Motor neuron (in vitro differentiated cells): Measurements from ENCODE around the gene MMRN2. TPM values are rescaled to one million over a fixed set of nuclear protein-coding genes. Genes with fewer than 3 reads are reported as not detected.
"Not testable (repeated sequence)": the region's sequence is repeated elsewhere in the genome, so short reads cannot be mapped to it uniquely, and the experiment has no call there.

Experiments
- ATAC-seq, 8 experiments: fragments of 200-7000 bp; cut with Tn5 transposase; replicated peaks in 6 of 8; 2 replicates each; pipeline ENCODE4 v1.8.0; 2021; ENCODE audit warnings: mild to moderate bottlenecking in 8 of 8, moderate library complexity in 8 of 8
- H3K27ac ChIP-seq, 2 donors: fragments of 250-450 bp; sonication (Bioruptor Pico); 2 replicates each; pipeline ENCODE4 v1.9.0; 2021; ENCODE audit warnings: antibody characterized with exemption in 2 of 2, mild to moderate bottlenecking in 2 of 2, moderate library complexity in 1 of 2
- H3K4me1 ChIP-seq, 2 donors: fragments of 250-450 bp; sonication (Bioruptor Pico); replicated peaks in 1 of 2; 2 replicates each; pipeline ENCODE4 v1.6.1; 2021; ENCODE audit warnings: antibody characterized with exemption in 2 of 2, mild to moderate bottlenecking in 2 of 2, moderate library complexity in 1 of 2
- H3K4me3 ChIP-seq, 5 donors: fragments of 250-450 bp; sonication (Bioruptor Pico); 2 replicates each; pipeline ENCODE4 v1.9.0; 2021; ENCODE audit warnings: antibody characterized with exemption in 5 of 5, mild to moderate bottlenecking in 5 of 5, moderate library complexity in 4 of 5
- WGBS, 10 experiments: fragments of 450-650 bp; shearing (Covaris generic); methylation state at CpG; one replicate each; pipeline ENCODE4 v1.0.0; 2022; 5-methylcytosine and 5-hydroxymethylcytosine counted together
- in situ Hi-C, 9 experiments: fragments of 400-800 bp; cut with MboI; loops; one replicate each; pipeline ENCODE4 v1.15.0; 2021; ENCODE audit warnings: low sequenced_read_pairs in 9 of 9, low pct_unique_long_range_greater_than_20kb in 2 of 9; ENCODE audit not compliant: unreplicated experiment in 9 of 9
- total RNA-seq, 8 experiments: library from RNA; unstranded; fragments of 300-600 nt; gene quantifications; 2 replicates each; pipeline versions ENCODE4 v1.2.3 to v1.2.4, GENCODE V29; 2022

Gene MMRN2
- total RNA-seq, 8 experiments from 2014 or later: 0.86 to 26.6 (median 3.0) TPM

DNA sequence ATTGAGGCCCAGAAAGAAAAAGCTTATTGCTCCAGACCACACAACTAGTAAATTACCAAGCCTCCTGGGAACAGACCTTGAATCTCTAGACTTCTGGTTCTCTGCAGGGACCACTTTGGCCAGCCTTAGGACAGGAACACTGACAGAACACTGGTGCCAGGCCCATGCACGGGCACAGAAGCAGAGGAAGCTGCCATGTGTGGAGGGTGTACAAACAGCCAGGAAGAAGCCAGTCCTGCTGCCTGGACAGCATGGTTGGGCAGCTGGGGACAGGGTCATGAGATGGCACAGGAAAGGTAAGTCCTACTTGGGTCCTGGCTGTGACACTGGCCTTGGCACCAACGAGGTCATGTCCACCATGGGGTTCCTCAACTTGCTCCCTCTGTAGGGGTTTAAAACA lies 19.2 kb downstream of the MMRN2 start:
- no peak overlapping the region for H3K27ac ChIP-seq
- no peak for ATAC-seq
- H3K4me3 ChIP-seq: no peak overlapping the region
- WGBS, 10 experiments: 60 to 100% (median 88%) methylated on average over 1 to 2 of the region's 2 CpGs; no CpG with 5 or more reads in 3 of the 10 experiments
- H3K4me1 ChIP-seq: peaks cover 0 to 5% of the 10 kb centered on the region in 2 donors
- in situ Hi-C loops: loop anchor here in 2 of 9 experiments (25.0 kb wide), 1 partner anchor 124 kb away; no protein-coding TSS in a partner anchor

DNA sequence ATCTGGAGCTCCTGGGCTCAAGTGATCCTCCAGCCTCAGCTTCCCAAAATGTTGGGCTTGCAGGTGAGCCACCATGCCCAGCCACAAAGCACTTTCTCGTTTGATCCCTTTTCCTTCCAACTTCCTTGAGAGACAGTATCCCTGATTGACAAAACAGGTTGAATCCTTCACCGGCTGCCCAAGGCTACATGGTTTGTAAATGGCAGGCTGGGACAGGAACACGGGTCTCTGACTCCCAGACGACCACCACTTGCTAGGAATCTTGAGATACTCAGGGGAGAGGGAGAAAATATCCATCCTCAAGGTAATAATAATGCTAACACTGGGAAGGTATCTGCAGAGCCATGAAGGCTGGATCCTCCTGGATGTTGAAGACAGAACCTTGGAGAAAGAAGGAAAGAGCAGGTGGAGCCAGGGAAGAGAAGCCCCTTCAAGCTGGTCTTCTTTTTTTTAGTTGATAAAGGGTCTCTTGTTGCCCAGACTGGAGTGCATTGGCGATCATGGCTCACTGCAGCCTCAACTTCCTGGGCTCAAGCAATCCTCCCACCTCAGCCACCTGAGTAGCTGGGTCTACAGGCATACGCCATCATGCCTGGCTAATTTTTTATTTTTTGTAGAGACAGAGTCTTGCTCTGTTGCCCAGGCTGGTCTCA lies 19.8 kb downstream of the MMRN2 start:
- Histone ChIP-seq H3K4me1 (peaks cover 0 to 5% of the 10 kb centered on the region in 2 donors), H3K4me3 (no peak overlapping the region), H3K27ac (no peak overlapping the region)
- in situ Hi-C loops: loop anchor here in 2 of 9 experiments (25.0 kb wide), 1 partner anchor 125 kb away; no protein-coding TSS in a partner anchor
- WGBS, 10 experiments: 38 to 100% (median 92%) methylated on average over 2 to 5 of the region's 6 CpGs; no CpG with 5 or more reads in 2 of the 10 experiments
- no peak for ATAC-seq

DNA sequence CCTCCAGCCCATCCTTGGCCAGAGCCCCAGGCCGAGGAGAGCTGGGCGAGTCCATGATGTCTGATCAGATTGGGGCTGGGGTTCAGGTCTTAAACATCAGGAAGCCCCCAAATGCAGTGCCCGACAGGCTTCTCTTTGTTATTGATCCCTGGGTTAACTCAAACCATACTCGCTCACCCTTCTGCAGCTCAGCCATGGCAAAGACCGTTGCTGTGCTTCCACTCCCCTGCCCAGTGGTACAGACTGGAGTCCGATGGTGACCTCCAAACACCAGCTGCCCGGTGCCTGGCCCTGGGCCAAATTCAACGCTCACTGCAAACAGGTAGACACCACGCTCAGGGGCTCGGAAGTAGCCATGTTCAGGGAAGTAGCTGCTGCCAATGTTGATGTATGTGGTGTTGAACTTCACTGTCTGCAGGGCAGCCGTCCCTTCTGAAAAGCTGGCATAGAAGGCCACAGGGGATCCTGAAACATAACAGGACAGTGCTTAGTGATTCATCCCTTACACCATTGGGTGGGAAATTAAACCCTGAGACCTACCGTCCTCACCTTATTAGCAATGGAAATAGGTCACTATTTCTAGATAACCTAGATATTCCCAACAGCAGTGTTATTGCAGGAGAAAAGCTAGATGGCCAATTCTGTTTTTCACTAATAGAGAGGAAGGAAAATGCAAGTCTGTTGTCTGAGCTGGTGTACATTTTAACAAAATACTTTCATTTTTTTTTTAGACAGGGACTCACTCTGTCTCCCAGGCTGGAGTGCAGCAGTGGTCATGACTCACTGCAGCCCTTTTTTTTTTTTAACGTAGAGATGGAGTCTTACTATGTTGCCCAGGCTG lies 20.5 kb downstream of the MMRN2 start:
- H3K4me1 ChIP-seq: peaks cover 0 to 5% of the 10 kb centered on the region in 2 donors
- ATAC-seq: peak in 2 of 8 experiments; percentile 5 to 33
- no peak overlapping the region for H3K27ac ChIP-seq
- no peak overlapping the region for H3K4me3 ChIP-seq
- in situ Hi-C loops: loop anchor here in 2 of 9 experiments (25.0 kb wide), 1 partner anchor 125 kb away; no protein-coding TSS in a partner anchor
- 0 to 88% (median 83%) methylated on average over 2 to 9 of the region's 13 CpGs; no CpG with 5 or more reads in 6 of the 10 experiments for WGBS, 10 experiments

DNA sequence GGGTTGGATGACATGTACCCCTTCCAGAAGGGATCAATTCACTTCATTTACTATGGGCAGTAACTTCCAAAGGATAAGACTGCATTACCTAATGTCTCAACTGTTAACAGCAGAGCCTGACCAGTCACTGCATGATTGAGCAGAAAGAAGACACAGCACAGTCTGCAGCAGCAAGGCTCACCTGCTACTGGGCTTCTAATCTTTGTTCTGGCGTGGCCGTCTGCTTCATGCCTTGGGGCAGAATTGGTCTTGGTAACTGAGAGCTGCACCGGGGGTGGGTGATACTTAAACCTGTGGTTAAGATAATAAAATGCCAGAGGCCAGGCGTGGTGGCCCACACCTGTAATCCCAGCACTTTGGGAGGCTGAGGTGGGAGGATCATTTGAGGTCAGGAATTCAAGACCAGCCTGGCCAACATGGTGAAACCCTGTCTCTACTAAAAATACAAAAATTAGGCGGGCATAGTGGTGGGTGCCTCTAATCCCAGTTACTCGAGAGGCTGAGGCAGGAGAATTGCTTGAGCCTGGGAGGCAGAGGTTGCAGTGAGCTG lies 23.2 kb downstream of the MMRN2 start:
- H3K27ac ChIP-seq, H3K4me1 ChIP-seq, H3K4me3 ChIP-seq, ATAC-seq: not testable (repeated sequence)
- 20 to 96% (median 83%) methylated on average over 1 to 4 of the region's 6 CpGs; no CpG with 5 or more reads in 3 of the 10 experiments for WGBS, 10 experiments
- in situ Hi-C loops: loop anchor here in 2 of 9 experiments (25.0 kb wide), 1 partner anchor 128 kb away; no protein-coding TSS in a partner anchor

DNA sequence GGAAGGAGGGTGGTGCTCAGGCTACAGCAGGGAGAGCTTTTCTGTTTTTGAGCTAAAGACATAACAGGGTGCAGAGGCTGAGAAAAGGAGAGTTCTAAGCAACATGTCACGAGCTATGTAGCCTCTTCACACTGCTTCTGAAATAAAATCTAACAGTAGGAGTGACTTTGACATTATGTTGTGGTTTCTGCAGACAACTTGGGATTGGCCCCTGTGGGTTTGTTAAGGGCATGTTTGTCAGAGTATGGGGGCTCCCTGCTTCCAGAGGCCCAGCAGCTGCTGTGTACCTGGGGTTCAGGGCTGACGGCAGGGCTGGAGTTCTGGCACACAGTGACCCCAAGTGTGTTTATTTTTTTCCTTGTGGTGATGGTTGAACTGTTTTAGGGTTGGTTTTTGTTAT lies 24.7 kb downstream of the MMRN2 start:
- no peak overlapping the region for H3K27ac ChIP-seq
- 75 to 100% (median 100%) methylated on average over 1 to 2 of the region's 2 CpGs; no CpG with 5 or more reads in 5 of the 10 experiments for WGBS, 10 experiments
- ATAC-seq: no peak
- in situ Hi-C loops: loop anchor here in 2 of 9 experiments (25.0 kb wide), 1 partner anchor 130 kb away; no protein-coding TSS in a partner anchor
- H3K4me3 ChIP-seq: no peak overlapping the region
- H3K4me1 ChIP-seq: no peaks in the 10 kb centered on the region

DNA sequence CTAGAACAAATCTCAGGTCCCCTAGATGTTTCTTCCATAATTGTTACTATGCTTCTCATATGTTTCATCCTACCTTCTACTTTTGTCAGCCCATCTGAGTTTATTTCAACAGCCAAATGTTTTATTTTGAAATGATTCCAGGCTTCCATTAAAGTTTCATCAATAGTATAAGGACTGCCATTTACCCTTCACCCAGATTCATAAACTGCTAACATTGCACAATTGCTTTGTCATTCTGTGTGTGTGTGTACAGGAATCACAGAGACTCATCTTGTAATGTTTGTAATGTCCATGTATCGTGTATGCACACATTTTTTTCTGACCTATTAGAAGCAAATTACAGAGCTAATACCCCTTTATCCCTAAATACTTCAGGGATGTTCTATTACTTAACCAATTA lies 25.5 kb downstream of the MMRN2 start:
- ATAC-seq: peak in 1 of 8 experiments; percentile 23
- no peaks in the 10 kb centered on the region for H3K4me1 ChIP-seq
- in situ Hi-C loops: loop anchor here in 2 of 9 experiments (25.0 kb wide), 1 partner anchor 130 kb away; no protein-coding TSS in a partner anchor
- H3K27ac ChIP-seq: no peak overlapping the region
- no peak overlapping the region for H3K4me3 ChIP-seq
- 17 to 100% (median 89%) methylated on average over 1 of the region's 1 CpG; no CpG with 5 or more reads in 3 of the 10 experiments for WGBS, 10 experiments

DNA sequence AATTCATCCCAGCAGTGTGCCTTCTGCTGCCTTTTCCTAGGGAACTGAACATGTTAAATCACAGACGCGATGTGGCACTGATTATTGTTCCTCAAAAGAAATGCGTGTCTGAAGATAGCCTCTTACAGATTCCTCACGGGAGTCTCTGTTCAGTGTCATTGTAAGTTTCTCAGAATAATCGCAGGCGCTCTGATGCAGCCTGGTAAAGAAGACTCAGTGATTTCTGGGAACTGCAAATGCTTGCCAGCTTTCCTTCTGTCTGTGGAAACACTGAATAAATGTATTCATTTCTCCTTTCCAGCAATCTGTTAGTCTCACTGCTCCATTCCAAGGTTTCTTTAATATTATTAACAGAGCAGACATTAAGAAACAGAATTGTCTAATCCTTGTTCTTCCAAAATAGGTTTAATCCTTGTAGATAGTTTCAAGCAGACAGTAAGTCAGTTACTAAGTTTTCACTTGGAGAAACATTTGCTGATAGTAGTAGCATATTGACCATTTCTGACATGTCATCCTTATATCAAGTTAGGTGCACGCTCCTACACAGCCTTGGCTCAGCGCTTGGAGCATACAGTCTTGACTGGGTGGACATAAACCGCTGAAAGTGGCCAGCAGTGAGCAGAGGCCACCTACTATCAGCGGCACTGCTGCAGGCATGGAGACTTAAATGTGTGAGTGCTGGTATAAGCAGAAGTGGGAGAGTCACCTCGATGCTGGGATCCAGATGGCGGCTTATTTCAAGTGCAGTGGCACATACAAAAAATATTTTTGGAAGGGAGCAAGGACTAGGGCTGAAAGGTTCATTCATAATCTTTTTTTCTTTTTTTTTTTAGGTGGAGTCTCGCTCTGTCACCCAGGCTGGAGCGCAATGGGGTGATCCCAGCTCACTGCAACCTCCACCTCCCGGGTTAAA lies 27.7 kb downstream of the MMRN2 start:
- Histone ChIP-seq H3K4me3 (no peak overlapping the region), H3K4me1 (no peaks in the 10 kb centered on the region), H3K27ac (no peak overlapping the region)
- in situ Hi-C loops: loop anchor here in 2 of 9 experiments (25.0 kb wide), 1 partner anchor 133 kb away; no protein-coding TSS in a partner anchor
- peak in 3 of 8 experiments; percentile 29 to 63 (median 34) for ATAC-seq
- 53 to 97% (median 81%) methylated on average over 4 to 13 of the region's 15 CpGs; no CpG with 5 or more reads in 1 of the 10 experiments for WGBS, 10 experiments

DNA sequence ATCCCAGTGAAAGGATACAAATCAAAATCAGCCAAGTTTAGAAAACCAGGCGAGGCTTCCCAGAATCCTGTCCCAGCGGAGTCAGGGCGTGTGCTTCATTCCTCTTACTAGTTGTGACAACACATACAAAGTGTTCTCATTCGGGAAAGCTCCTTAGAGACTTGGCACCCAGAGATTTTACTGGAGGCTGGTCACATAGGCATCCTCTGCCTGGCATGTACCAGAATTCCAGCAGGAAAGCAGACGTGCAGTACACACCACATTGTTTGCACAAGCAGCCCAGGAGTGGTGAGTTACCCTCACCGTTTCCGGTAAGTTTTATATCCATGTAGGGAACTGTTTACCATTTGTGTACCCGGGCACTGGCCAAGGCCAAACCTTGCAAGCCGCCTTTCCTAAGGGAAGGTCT lies 34.9 kb downstream of the MMRN2 start:
- Histone ChIP-seq H3K4me1 (no peaks in the 10 kb centered on the region), H3K27ac (no peak overlapping the region), H3K4me3 (no peak overlapping the region)
- WGBS, 10 experiments: 90 to 100% (median 94%) methylated on average over 2 to 8 of the region's 9 CpGs; no CpG with 5 or more reads in 3 of the 10 experiments
- in situ Hi-C loops: loop anchor here in 1 of 9 experiments (25.0 kb wide), 1 partner anchor 210 kb away; no protein-coding TSS in a partner anchor
- no peak for ATAC-seq

DNA sequence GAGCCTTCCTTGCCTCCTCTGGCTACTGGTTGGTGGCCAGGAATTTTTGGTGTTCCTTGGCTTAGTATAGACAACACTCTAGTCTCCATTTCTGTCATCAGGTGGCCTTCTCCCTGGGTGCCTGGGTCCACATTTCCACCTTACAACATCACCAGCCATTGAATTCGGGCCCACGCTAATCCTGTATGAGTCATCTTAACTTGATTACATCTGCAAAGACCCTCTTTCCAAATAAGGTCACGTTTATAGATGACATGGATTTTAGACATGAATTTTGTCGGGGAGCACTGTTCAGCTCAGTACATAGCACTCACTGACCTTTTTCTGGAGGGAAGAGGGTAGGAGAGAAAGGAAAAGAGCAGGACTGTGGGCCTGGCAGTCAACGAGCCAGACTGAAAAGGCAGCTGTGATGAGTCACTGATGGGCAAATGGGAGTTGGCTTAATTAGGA lies 39.4 kb downstream of the MMRN2 start:
- no peak overlapping the region for H3K4me3 ChIP-seq
- in situ Hi-C loops: loop anchor here in 1 of 9 experiments (25.0 kb wide), 1 partner anchor 206 kb away; no protein-coding TSS in a partner anchor
- H3K4me1 ChIP-seq: no peaks in the 10 kb centered on the region
- peak in 4 of 8 experiments; percentile 24 to 62 (median 48) for ATAC-seq
- WGBS, 10 experiments: 0 to 100% (median 77%) methylated on average over 1 to 5 of the region's 5 CpGs; no CpG with 5 or more reads in 2 of the 10 experiments
- no peak overlapping the region for H3K27ac ChIP-seq

DNA sequence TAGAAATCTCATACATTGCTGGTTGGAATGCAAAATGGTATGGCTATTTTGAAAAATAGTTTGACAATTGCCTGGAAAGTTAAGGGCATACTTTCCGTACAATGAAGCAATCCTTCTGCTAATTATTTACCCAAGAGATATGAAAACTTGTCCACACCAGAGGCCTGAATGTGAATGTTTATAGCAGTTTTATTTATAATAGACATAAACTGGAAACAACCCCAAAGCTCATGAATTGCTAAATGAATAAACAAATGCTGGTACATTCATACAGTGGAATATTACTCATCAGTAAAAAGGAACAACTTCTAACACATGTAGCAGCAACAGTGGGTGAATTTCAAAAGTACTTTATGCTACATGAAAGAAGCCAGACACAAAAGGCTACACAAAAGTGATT lies 42.7 kb downstream of the MMRN2 start:
- Histone ChIP-seq H3K27ac (no peak overlapping the region), H3K4me3 (no peak overlapping the region), H3K4me1 (no peaks in the 10 kb centered on the region)
- ATAC-seq: no peak
- 88 to 100% (median 100%) methylated on average over 1 of the region's 1 CpG; no CpG with 5 or more reads in 1 of the 10 experiments for WGBS, 10 experiments
- in situ Hi-C loops: loop anchor here in 1 of 9 experiments (25.0 kb wide), 1 partner anchor 202 kb away; no protein-coding TSS in a partner anchor

DNA sequence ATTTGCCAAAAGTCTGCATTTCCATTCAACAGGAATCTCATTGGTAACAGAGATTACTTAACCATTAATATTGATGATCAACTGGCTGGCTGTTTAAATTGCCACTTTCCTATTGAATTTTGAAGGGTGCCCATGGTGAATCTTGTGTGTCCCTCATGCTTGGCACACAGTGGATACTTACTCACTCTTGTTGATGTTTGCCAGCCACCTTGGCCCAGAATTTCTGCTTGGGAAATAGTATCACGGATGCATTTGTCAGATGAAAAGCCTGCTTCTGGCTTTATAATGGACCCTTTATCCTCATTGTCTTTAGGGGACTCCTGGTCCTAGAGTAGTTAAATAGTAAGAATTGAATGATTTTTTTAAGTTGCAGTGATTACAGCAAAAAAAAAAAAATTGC lies 52.0 kb downstream of the MMRN2 start:
- Histone ChIP-seq H3K27ac (no peak overlapping the region), H3K4me1 (no peaks in the 10 kb centered on the region), H3K4me3 (no peak overlapping the region)
- in situ Hi-C loops: loop anchor here in 2 of 9 experiments (10.0 to 25.0 kb wide), 2 partner anchors 193 to 211 kb away; no protein-coding TSS in a partner anchor
- 71 to 100% (median 100%) methylated on average over 1 of the region's 1 CpG; no CpG with 5 or more reads in 1 of the 10 experiments for WGBS, 10 experiments
- no peak for ATAC-seq
